GM18868 (cell line): Measurements from ENCODE around the gene C2.

Experiments used
- ATAC-seq: cut with Tn5 transposase; IDR thresholded peaks from one replicate; pipeline ENCODE4 v1.9.1; 2021; ENCODE audit warnings: mild to moderate bottlenecking, moderate library complexity; ENCODE audit not compliant: unreplicated experiment

The C2 gene

GRCh38 chr6:31952890-31953289 is 25.4 kb downstream of the C2 start:
- no peak for ATAC-seq

GRCh38 chr6:31954511-31954910 is 27.0 kb downstream of the C2 start:
- ATAC-seq: no peak

- no peak for ATAC-seq
Observed at GRCh38 chr6:31956796-31957195, 29.3 kb downstream of the C2 start.

DNA sequence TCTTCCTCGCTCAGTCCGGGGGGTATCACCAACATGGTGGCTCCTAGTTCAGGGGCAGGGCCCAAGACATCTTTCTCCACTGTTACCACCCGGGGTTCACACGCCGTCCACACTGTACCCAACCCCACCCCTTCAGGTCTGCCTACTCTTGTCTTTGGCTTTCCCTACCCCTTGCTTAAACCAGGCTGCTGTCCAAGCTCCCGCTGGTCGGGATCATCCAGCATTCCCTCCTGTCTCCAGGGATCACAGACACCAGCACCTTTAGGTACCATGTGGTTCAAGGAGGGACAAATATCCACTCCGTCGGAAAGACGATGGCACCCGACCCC is 30.9 kb downstream of the C2 start:
- ATAC-seq: no peak

DNA sequence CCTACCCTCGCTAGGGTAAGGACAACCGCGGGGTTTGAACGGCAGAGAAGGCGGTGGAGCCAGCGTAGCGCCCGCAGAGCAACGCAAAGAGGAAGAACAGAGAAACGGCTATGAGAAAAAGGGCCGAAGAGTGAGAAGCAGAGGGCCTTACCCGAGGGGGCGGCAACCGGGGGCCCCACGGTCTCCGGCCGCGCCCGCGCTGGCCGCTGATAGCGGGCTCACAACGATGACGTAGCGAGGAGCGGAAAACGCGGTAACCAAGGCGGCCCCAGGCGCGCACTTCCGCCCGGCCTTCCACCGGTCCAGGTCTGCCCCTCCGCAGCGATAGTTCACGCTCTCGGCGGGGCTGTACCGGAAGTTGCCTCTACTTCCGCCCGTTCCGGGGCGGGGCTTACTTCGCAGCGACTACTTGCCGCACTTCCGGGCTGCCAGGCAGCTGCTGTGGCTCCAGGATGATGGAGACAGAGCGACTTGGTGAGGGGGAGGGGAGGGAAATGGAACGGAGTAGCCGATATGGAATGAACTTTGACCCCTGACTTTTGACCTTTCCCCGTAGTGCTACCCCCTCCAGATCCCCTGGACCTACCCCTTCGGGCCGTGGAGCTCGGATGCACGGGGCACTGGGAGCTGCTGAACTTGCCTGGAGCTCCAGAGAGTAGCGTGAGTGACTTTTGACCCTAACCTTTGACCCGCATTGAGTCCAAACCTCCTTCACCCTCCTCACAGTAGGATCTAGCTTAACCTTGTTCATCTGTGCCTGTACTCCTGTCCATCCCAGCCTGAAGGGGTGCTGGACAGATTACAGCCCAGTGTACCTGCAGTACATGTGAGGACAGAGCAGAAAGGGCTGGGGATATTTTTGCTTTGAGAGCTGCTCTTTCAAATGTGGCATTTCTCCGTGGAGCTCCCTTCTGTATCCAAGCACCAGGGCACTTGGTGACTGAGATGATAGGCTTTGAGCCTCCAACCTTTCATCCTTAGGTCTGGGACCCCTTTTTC is 31.5 kb downstream of the C2 start, which contains the start of the genes NELFE and SKIC2:
NELFE (minus strand) TSS at position 231 of the 999 bp plus-strand sequence. CDS start 525 bp downstream, outside the sequence.
SKIC2 (plus strand) TSS at position 435 of the 999 bp plus-strand sequence; CDS start at position 453, 18 bp downstream.
- peak; percentile 98 for ATAC-seq

DNA sequence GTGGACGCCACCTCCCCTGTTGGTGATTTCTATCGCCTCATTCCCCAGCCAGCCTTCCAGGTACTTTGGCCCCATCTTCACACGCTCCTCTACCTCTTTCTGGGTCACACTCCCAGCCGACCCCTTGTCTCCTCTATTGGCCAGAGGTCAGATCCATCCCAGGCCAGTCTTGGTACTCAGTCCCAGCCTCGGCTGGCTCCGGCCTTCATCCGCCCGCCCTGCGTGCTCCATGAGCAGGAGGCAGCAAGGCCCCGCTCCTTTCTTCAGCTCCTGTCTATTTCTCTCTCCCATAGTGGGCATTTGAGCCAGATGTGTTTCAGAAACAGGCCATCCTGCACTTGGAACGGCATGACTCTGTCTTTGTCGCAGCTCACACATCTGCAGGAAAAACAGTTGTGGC is 34.1 kb downstream of the C2 start:
- ATAC-seq: no peak

DNA sequence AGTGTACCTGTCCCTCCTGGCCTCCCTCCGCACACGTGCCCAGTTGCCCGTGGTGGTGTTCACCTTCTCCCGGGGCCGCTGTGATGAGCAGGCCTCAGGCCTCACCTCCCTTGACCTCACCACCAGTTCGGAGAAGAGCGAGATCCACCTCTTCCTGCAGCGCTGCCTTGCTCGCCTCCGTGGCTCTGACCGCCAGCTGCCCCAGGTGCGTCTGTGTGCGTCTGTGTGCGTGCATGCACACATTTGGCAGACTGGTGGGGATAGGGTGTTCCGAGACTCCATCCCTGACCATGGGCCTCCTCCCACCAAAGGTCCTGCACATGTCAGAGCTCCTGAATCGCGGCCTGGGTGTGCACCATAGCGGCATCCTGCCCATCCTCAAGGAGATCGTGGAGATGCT is 36.4 kb downstream of the C2 start:
- no peak for ATAC-seq

DNA sequence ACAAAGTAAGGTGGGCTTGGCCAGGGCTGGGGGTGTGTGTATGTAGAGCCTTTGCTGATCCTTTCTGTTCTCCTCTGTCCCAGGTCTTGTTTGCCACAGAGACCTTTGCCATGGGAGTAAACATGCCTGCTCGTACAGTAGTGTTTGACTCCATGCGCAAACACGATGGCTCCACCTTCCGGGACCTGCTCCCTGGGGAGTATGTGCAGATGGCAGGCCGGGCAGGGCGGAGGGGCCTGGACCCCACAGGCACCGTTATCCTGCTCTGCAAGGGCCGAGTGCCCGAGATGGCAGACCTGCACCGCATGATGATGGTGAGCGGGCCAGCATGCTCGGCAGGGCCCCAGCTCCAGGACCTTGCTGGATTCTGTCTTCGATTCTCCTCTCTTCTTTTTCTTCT is 38.2 kb downstream of the C2 start:
- ATAC-seq: no peak

DNA sequence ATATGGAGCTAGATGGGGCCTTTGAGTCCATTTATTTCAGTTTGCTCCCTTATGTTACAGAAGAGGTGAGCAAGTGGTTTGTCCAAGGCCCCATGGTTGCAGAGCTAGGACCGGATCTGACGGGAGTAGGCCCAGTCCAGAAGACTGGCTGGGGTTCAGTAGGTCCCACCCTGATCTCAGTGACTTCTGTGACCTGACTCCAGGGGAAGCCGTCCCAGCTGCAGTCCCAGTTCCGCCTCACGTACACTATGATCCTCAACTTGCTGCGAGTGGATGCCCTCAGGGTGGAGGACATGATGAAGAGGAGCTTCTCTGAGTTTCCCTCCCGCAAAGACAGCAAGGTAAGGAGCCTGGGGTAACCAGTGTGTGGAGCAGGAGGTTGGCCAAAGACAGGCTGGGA is 39.0 kb downstream of the C2 start:
- ATAC-seq: no peak

- no peak for ATAC-seq
Observed at GRCh38 chr6:31966997-31967925, 39.7 kb downstream of the C2 start.

GRCh38 chr6:31967926-31968320 is 40.4 kb downstream of the C2 start:
- ATAC-seq: no peak

GRCh38 chr6:31968326-31968725 is 40.8 kb downstream of the C2 start:
- no peak for ATAC-seq

DNA sequence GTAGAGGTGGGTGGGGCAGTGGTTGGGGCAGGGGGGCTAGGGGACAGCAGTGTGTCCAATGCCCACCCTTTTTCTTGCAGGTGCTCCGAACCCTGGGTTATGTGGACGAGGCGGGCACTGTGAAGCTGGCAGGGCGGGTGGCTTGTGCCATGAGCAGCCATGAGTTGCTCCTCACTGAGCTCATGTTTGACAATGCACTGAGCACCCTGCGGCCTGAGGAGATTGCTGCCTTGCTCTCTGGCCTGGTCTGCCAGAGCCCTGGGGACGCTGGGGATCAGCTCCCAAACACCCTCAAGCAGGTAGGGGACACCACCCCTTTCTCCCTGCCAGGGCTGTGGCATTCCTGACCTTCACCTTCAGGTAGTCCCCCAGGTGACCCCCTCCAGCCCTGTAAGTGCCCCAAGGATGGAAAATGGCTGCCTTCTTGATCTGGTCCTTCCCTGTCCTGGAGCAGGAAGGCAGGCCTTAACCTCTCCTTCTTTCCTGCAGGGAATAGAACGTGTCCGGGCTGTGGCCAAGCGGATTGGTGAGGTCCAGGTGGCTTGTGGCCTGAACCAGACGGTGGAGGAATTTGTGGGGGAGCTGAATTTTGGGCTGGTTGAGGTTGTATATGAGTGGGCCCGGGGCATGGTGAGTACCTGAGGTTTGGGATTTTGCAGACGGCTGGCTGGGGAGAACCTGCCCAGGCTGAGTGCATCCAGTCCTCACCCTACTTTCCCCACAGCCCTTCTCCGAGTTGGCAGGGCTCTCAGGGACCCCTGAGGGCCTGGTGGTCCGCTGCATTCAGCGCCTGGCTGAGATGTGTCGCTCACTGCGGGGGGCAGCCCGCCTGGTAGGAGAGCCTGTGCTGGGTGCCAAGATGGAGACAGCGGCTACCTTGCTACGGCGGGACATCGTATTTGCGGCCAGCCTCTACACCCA is 41.5 kb downstream of the C2 start:
- ATAC-seq: no peak

- no peak for ATAC-seq
Observed at GRCh38 chr6:31969712-31970603, 42.4 kb downstream of the C2 start.

DNA sequence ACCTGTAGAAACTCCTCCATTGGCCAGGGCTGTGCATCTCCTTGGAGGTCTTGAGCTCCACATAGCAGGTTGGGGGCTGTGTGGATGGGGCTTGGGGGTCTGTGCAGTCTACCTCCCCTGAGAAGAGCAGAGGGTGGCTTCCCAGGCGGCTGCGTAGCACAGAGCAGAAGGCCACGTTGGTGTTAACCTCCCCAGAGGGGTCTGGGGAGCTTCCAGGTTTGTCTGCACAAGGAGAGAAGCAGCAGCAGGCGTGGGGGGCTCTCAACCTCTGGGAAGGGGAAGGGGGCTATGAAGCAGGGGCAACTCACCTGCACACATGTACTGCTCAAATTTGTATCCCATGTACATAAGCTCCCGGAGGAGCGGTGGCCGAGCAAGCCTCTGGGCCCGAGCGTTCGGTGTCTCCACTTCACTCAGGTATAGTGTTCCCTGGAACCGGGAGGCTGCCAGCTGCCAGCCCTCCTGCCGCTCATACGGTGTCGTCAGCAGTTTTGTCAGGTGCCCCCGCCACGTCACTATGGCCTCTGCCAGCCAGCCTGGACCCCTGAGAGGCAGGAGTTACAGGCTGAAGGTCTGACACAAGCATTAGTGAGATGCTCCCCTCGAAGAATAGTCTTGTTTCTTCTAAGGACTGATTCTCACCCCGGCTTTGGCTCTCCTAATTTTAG is 43.2 kb downstream of the C2 start:
- ATAC-seq: no peak

GRCh38 chr6:31971279-31971992 is 43.9 kb downstream of the C2 start:
- ATAC-seq: no peak

GRCh38 chr6:31971993-31972708 is 44.6 kb downstream of the C2 start, which contains the start of gene DXO:
Gene DXO, minus strand, starts transcription at chr6:31972138. Its CDS starts 463 bp downstream, at chr6:31971675.
- peak; percentile 87 for ATAC-seq
